Amygdala (tissue), 56 donors: Measurements from ENCODE around the gene PDE11A.
"Not testable (repeated sequence)": the region's sequence is repeated elsewhere in the genome, so short reads cannot be mapped to it uniquely, and the experiment has no call there.

ENCODE experiments used
- DNase-seq, 56 donors: peaks; one replicate each; lab custom pipeline; 2025; lab: John Stamatoyannopoulos, UW

The PDE11A gene

DNA sequence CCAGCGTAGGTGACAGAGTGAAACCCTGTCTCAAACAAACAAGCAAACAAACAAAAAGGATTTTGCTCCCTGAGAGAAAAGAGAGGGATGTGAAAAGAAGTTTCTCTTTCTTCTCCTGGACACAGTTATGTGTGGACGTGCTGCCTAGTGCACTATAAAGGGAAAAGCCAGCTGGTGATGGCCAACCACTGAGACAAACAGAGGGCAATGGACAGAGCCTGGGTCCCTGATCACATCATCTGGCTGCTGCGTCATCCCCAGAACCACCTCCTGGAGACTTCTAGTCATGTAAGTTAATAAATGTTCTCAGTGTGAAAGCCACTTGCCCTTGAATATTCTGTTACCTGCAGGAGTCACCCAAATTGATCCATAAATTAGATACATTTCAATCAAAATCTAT is 184.9 kb downstream of the PDE11A start:
- DNase-seq, result no peak

DNA sequence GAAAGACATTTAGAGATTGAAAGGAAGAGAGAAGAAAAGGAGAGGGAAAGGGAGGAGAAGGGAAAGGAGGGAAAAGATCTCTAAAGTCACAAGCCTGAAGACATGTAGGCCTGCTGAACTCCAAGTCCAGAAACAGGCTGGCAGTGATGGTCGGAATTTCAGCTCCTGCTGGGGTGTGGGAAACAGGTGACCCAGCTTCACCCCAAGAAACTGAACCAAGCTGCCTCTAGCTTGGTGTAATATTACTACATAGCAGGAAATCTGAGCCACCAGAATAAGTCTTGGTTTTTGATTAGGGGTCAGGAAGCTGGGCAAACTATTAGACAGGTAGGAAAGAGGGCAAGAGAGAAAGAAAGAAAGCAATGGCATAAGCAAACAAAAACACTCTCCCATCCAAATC is 185.8 kb downstream of the PDE11A start:
- DNase-seq, result no peak

DNA sequence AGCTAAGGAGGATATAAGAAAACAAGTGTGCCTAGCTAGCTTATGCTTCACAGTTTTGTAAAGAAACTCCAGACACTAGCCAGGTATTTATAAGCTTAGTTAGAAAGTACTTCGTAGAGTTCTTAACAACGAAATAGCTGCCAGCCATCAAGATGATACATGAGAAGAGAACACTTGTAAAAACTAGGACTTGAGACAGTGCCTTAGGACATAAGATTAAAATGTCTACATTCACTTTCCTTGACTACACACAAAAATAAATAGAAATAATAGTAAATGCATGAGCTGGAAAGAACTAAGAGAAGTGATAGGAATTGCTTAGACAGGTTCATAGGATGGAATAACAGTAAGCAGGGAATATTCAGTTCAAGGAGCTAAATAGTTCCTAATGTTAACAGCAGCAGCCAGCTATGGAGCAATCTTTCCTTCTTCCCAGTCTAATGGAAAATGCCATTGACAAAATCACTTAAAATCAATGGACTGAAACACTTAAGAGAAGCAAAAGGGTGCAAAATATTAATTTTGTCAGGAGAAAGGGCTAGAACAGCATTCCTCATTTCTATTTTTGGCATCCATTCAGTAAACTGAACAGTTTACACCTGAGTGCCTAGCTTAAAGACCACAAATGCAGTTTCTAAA is 186.6 kb downstream of the PDE11A start:
- no peak for DNase-seq

DNA sequence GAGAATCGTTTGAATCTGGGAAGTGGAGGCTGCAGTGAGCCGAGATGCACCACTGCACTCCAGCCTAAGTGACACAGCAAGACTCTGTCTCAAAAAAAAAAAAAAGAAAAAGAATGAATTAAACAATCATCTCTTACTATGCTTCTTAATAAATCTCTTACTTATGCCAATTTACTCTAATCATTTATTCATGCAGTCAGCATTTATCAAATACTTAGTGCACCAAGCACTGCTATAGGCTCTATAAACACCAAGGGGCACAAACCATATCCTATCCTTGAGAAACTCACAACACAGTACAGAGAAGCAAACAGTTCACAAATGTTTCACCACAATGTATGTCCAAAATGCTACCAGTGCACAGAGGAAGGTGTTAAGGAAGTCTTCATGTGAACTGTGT is 189.4 kb downstream of the PDE11A start:
- DNase-seq, result no peak

DNA sequence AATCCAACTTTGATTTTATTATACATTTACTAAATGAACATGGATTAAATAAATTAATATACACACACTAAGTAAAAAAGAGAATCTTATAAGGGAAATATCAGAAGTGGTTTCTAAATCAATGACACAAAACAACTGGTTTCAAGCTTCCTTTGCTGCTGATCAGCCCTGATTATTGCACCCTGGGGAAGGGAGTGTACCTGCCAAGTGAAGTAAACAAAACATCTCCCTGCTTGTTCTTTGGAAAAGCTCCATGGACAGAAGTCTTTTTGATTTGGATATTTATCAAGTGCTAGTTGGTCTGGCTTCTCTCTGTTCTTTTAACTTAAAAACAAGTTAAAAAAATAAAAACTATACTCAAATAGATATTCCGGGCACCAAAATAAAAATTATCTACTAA is 190.1 kb downstream of the PDE11A start:
- DNase-seq, result no peak

GRCh38 chr2:177881921-177882320 is 190.7 kb downstream of the PDE11A start:
- no peak for DNase-seq

- DNase-seq, result no peak
These were observed 191.4 kb downstream of the PDE11A start for GRCh38 chr2:177881008-177881747.

DNA sequence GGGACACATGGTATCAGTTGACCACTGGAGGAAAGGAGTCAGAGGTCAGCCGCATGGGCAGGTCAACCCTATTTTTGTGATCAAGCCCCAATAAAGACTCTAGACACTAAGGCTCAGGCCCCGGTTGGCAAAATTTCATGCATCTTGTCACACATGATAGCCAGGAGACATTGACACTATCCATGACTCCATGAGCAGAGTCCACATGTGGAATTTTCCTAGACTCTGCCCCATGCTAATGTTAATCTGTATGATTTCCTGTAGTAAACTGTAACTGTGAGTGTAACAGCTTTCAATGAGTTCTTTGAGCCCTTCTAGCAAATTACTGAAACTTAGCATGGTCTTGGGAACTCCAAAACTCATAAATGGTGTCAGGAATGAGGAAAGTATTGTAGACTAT is 192.3 kb downstream of the PDE11A start:
- DNase-seq, result no peak

DNA sequence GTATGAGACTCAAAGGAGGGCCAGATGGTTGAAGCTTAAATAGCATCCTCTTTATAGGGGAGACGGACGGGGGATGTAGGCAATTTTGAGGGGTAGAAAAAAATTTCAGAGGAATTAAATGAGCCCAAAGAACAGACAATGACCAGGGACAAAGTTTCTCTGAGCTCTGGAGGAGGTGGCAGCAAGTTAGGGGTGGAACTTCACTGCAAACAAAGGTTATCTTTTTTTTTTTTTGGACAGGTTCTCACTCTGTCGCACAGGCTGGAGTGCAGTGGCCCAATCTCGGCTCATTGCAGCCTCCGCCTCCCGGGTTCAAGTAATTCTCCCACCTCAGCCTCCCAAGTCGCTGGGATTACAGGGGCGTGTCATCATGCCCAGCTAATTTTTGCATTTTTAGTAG is 195.6 kb downstream of the PDE11A start:
- DNase-seq, result no peak

- DNase-seq, result no peak
These were observed 197.9 kb downstream of the PDE11A start for GRCh38 chr2:177874686-177875085.

- no peak for DNase-seq
These were observed 198.7 kb downstream of the PDE11A start for GRCh38 chr2:177873915-177874314.

GRCh38 chr2:177872286-177872685 is 200.3 kb downstream of the PDE11A start:
- DNase-seq, result no peak

GRCh38 chr2:177869912-177870311 is 202.7 kb downstream of the PDE11A start:
- no peak for DNase-seq

GRCh38 chr2:177869209-177869608 is 203.4 kb downstream of the PDE11A start:
- no peak for DNase-seq

DNA sequence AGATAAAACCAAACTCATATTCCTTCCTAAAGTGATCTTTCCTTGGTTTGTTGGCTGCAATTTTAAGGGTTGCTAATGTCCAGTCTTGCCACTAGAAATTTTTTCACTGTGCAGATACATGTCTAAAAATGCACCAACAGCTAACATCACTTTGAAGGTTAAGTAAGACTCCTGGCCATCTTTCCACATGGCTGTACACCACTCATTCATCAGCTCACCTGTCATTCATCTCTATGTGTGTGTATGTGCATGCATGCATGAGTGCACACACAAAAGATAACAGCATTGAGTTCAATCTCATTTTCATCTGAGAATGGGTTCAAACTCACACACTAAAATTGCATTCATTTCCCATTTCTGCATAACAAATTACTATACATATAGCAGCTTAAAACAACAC is 203.8 kb downstream of the PDE11A start:
- DNase-seq, result no peak

DNA sequence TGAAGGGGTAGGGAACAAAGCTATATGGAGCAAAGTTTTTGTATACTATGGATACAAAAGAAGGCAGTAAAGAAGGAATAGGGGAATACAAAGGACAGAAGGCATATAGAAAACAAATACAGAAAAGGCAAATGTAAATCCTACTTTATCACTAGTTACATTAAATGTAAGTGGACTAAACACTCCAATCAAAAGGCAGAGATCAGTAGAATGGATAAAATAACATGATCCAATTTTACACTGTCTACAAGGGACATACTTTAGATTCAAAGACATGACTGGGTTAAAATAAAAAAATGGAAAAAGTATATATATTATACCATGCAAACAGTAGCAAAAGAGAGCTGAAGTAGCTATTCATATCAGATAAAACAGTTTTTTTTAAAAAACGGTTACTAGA is 215.0 kb downstream of the PDE11A start:
- no peak for DNase-seq

GRCh38 chr2:177852389-177852788 is 220.2 kb downstream of the PDE11A start:
- DNase-seq, result no peak

GRCh38 chr2:177843188-177843587 is 229.4 kb downstream of the PDE11A start:
- no peak for DNase-seq

GRCh38 chr2:177842243-177842642 is 230.3 kb downstream of the PDE11A start:
- no peak for DNase-seq

GRCh38 chr2:177835418-177836204 is 237.0 kb downstream of the PDE11A start:
- DNase-seq, result not testable (repeated sequence)

DNA sequence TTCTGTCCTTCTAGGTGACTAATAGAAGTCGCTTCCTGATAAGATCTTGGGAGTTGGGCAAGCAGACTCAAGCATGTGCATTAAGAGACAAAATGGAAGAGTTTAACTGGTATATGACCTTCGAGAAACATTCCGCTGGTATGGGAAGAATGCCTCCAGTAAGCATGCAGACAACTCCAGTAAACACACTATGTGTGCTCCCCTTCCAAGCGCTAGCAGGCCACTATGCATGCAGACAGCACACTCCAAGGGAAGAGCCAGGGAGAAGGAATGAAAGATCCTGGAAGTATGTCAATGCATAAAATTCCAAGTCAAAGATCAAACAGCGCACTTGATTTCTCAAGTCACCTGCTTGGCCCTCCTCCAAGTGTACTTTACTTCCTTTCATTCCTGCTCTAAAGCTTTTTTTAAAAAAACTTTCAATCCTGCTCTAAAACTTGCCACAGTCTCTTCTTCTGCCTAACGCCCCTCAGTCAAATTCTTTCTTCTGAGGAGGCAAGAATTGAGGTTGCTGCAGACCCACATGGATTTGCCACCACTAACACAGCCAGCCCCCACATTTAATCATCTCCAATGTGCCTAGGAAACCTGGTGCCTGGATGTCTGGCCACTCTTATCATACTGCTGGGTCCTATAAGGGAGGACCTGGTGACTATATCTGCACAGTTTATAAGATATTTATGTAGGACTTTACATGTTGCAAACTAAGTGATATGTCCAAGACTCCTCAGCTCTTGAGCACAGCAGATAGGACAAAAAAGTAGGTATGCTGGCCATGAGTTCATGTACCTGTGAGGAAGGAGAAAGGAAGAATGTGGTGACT is 239.8 kb downstream of the PDE11A start:
- no peak for DNase-seq
